BJ (cell line): Measurements from ENCODE around the gene DPP6. TPM values are rescaled to one million over a fixed set of nuclear protein-coding genes. Genes with fewer than 3 reads are reported as not detected.

Experiments
- CTCF ChIA-PET: fragments of 350-600 bp; formaldehyde crosslinking; extraction: SDS; loops from one replicate; lab custom pipeline; 2021; ENCODE audit warnings: antibody characterized with exemption, inconsistent platforms; lab: Yijun Ruan, JAX
- POLR2A ChIA-PET: fragments of 300-600 bp; sonication (Branson Sonifier 250); formaldehyde crosslinking; extraction: SDS; loops from one replicate; lab custom pipeline; 2021; ENCODE audit warnings: antibody characterized with exemption; lab: Charles Lee
- DNase-seq: peaks from one replicate; pipeline ENCODE4 v3.0.0-alpha.2; 2011; ENCODE audit warnings: low read depth
- H3K27me3 ChIP-seq: 2 replicates; pipeline ENCODE4 v1.6.0; 2011; ENCODE audit warnings: low read length; ENCODE audit not compliant: control insufficient read depth, insufficient read depth
- H3K36me3 ChIP-seq: 2 replicates; pipeline ENCODE4 v1.5.1; 2011; ENCODE audit warnings: low read length; ENCODE audit not compliant: control insufficient read depth, insufficient read depth
- H3K4me3 ChIP-seq: 2 replicates; pipeline ENCODE4 v1.5.1; 2011; ENCODE audit warnings: low read depth, mild to moderate bottlenecking, control low read depth, low read length
- CTCF ChIP-seq: IDR thresholded peaks from 2 replicates; pipeline ENCODE4 v1.5.1; 2011; ENCODE audit warnings: low read depth, mild to moderate bottlenecking, control low read depth, inconsistent platforms, low read length, moderate library complexity; ENCODE audit not compliant: insufficient read depth
- polyA plus RNA-seq: library from polyadenylated mRNA; depleted of rRNA; stranded (reverse); fragments of >200 nt; gene quantifications from 2 replicates; pipeline ENCODE4 v1.2.3, GENCODE V29; 2011

The DPP6 gene
- polyA plus RNA-seq, 1 experiment = not detected

DNA sequence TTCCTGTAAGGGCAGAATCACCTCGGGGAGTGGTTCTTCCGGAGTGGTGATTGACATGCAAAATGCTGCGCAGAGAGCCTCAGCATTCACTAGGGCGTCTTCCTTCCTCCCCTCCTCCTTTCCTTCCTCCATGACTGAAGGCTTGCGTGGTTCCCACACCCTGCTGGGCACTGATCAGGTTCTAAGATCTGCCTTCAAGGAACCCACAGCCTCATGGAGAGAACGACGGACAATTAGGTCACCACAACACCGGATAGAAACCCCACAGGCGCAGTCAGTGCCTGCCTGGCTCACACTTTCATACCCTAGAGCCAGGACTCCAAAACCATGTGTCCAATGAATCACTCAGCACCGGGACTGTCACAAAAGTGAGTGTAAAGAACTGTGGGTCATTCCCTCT is 131.3 kb downstream of the DPP6 start:
- Histone ChIP-seq H3K36me3 (no peaks in the 10 kb centered on the region), H3K4me3 (no peak overlapping the region), H3K27me3 (no peaks in the 10 kb centered on the region)
- ChIA-PET CTCF (no interaction called here), POLR2A (no interaction called here)
- TF ChIP-seq CTCF = no peak
- no peak for DNase-seq

- TF ChIP-seq CTCF = no peak
- CTCF ChIA-PET = no interaction called here
These were observed 131.7 kb downstream of the DPP6 start for GRCh38 chr7:154183946-154184345.

DNA sequence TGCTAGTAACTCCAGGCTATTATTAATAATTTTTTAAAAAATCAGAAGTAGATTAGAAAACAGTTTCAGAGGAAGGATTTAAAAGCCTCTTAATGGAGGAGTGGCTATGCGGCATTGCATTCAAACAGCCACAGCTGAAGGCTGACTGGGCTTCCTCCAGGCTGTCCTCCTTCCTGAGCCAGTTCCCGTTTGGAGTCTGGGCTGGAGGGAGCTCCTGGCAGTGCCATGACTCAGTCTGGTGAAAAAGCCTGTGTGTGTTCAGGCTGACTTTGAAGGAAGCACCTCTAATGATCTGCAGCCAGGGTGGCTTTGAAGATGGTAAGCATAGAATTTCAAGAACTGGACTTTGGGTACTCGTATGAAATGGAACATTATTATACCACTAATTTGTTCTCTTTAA is 134.6 kb downstream of the DPP6 start:
- no peak for DNase-seq
- ChIA-PET POLR2A (no interaction called here), CTCF (no interaction called here)
- H3K36me3 ChIP-seq = no peaks in the 10 kb centered on the region
- no peak overlapping the region for H3K4me3 ChIP-seq
- no peak for TF ChIP-seq CTCF
- H3K27me3 ChIP-seq = no peaks in the 10 kb centered on the region

More at GRCh38 chr7:154183946-154184345, 131.7 kb downstream of the DPP6 start:
- Histone ChIP-seq H3K4me3 (no peak overlapping the region), H3K27me3 (no peaks in the 10 kb centered on the region), H3K36me3 (no peaks in the 10 kb centered on the region)
- POLR2A ChIA-PET = no interaction called here
- DNase-seq = no peak

DNA sequence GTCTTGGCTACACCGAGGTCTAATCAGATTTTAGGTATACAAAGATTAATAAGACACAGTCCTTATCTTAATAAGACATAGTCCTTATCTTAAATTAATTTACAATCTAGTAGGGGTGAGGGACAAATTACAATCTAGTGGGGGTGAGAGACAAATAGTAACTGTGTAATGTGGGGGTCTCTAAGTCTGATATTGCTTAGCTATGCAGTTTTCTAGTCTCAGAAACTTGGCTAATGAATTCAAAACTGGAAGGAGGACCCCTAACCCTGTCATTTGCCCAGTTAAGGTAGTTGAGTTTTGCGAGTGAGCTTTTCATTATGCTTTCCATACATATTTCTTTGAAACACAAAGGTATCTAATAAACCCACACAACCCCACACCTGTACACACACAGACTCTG is 136.1 kb downstream of the DPP6 start:
- DNase-seq = no peak
- POLR2A ChIA-PET = no interaction called here

GRCh38 chr7:154195266-154195665 is 143.1 kb downstream of the DPP6 start:
- Histone ChIP-seq H3K27me3 (no peaks in the 10 kb centered on the region), H3K36me3 (no peaks in the 10 kb centered on the region), H3K4me3 (no peak overlapping the region)
- no peak for TF ChIP-seq CTCF
- POLR2A ChIA-PET = no interaction called here
- DNase-seq = no peak
- CTCF ChIA-PET = no interaction called here

More for the DNA sequence above, 136.1 kb downstream of the DPP6 start:
- CTCF ChIA-PET = no interaction called here
- Histone ChIP-seq H3K4me3 (no peak overlapping the region), H3K27me3 (no peaks in the 10 kb centered on the region), H3K36me3 (no peaks in the 10 kb centered on the region)
- TF ChIP-seq CTCF = no peak
